DND-41 (cell line): ENCODE measurements around the gene PROZ.

Experiments used
- EZH2 ChIP-seq: IDR thresholded peaks from 3 replicates; pipeline ENCODE4 v1.6.1; 2012; ENCODE audit warnings: borderline replicate concordance, low read depth, mild to moderate bottlenecking, moderate library complexity, low read length, inconsistent platforms; ENCODE audit not compliant: severe bottlenecking
- TF ChIP-seq, protein P1 (sequence below): IDR thresholded peaks from 2 replicates; pipeline ENCODE4 v1.5.1; 2012; ENCODE audit warnings: borderline replicate concordance, low read length, moderate library complexity, mild to moderate bottlenecking; ENCODE audit not compliant: poor library complexity, severe bottlenecking; ENCODE audit errors: extremely low read depth

DNA sequence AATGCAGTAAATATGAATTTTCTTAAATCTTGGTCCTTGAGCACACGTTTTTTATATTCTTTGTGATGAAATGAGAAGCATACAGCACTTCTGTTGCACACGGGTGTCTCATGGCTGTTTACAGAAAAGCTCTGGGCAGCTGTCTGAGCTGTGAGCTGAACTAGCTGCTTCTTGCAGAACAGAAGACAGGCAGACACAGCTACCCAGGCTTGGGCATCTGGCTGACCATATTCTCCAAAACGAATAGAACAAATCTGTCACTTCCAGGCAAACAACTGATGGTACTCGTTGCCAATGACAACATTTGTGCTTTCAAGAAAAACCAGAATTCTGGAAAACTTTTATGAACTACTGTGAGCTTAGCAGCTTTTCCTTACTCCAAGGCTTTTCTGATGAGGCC is 33.8 kb downstream of the PROZ start:
- TF ChIP-seq, protein P1, sequence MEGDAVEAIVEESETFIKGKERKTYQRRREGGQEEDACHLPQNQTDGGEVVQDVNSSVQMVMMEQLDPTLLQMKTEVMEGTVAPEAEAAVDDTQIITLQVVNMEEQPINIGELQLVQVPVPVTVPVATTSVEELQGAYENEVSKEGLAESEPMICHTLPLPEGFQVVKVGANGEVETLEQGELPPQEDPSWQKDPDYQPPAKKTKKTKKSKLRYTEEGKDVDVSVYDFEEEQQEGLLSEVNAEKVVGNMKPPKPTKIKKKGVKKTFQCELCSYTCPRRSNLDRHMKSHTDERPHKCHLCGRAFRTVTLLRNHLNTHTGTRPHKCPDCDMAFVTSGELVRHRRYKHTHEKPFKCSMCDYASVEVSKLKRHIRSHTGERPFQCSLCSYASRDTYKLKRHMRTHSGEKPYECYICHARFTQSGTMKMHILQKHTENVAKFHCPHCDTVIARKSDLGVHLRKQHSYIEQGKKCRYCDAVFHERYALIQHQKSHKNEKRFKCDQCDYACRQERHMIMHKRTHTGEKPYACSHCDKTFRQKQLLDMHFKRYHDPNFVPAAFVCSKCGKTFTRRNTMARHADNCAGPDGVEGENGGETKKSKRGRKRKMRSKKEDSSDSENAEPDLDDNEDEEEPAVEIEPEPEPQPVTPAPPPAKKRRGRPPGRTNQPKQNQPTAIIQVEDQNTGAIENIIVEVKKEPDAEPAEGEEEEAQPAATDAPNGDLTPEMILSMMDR = no peak
- no peak for TF ChIP-seq EZH2
